HEK293 (cell line): ENCODE measurements around the gene GJE1.

ENCODE experiments used
- ZBTB1 ChIP-seq: fragments of 450-650 bp; formaldehyde crosslinking; IDR thresholded peaks from 2 replicates; pipeline ENCODE4 v1.5.1; 2016; ENCODE audit warnings: missing biosample characterization, missing genetic modification characterization
- ZNF174 ChIP-seq: fragments of 450-650 bp; formaldehyde crosslinking; IDR thresholded peaks from 2 replicates; pipeline ENCODE4 v1.5.0; 2017; ENCODE audit warnings: missing biosample characterization, mild to moderate bottlenecking, missing genetic modification characterization
- ZNF274 ChIP-seq, 2 experiments: fragments of 200-500 bp in 1 of 2; fragments of 450-650 bp in 1 of 2; sonication (Bioruptor generic) in 1 of 2; formaldehyde crosslinking in 1 of 2; IDR thresholded peaks; 2 replicates each; pipeline versions ENCODE4 v1.5.1 to v1.6.1; 2014 to 2016; ENCODE audit warnings: borderline replicate concordance in 1 of 2, inconsistent platforms in 1 of 2, low read length in 1 of 2, missing biosample characterization in 1 of 2, missing genetic modification characterization in 1 of 2
- TF ChIP-seq, protein P1 (sequence below): fragments of 450-650 bp; formaldehyde crosslinking; IDR thresholded peaks from 2 replicates; pipeline ENCODE4 v1.5.1; 2016; ENCODE audit warnings: missing biosample characterization, missing genetic modification characterization
- TF ChIP-seq, protein P2 (sequence below): fragments of 450-650 bp; formaldehyde crosslinking; IDR thresholded peaks from 2 replicates; pipeline ENCODE4 v1.5.1; 2016; ENCODE audit warnings: missing biosample characterization, missing genetic modification characterization, borderline replicate concordance
- TF ChIP-seq, protein P3 (sequence below): fragments of 450-650 bp; formaldehyde crosslinking; IDR thresholded peaks from 2 replicates; pipeline ENCODE4 v1.5.1; 2016; ENCODE audit warnings: missing biosample characterization, missing genetic modification characterization

DNA sequence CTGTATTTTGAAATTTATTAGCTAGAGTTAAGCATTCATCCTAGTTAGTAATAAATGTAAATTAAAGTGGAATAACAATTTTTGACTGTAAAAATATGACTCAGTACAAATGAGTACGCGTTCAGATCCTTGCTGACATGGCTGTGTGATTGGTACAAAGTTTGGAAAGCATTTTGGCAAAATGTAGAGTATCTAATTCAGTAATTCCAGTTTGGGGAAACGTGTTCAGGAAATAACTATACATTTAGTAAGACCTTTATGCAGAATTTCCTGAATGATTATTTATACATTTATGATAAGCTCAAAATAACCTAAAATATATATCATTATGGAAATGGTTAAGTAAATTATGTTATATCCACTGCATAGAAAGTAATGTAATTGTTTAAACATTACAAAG lies 22.4 kb downstream of the GJE1 start:
- TF ChIP-seq ZNF274 (IDR thresholded peaks at IDR 0.05; ENCODE audit: low read length) (no peak), ZNF274 (tag by site-specific recombination; IDR thresholded peaks at IDR 0.05; ENCODE audit: borderline replicate concordance) (no peak), ZNF174 (tag by site-specific recombination) (no peak), ZBTB1 (tag by site-specific recombination) (no peak)
- TF ChIP-seq, protein P1, sequence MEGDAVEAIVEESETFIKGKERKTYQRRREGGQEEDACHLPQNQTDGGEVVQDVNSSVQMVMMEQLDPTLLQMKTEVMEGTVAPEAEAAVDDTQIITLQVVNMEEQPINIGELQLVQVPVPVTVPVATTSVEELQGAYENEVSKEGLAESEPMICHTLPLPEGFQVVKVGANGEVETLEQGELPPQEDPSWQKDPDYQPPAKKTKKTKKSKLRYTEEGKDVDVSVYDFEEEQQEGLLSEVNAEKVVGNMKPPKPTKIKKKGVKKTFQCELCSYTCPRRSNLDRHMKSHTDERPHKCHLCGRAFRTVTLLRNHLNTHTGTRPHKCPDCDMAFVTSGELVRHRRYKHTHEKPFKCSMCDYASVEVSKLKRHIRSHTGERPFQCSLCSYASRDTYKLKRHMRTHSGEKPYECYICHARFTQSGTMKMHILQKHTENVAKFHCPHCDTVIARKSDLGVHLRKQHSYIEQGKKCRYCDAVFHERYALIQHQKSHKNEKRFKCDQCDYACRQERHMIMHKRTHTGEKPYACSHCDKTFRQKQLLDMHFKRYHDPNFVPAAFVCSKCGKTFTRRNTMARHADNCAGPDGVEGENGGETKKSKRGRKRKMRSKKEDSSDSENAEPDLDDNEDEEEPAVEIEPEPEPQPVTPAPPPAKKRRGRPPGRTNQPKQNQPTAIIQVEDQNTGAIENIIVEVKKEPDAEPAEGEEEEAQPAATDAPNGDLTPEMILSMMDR (tag by site-specific recombination): no peak
- TF ChIP-seq, protein P2, sequence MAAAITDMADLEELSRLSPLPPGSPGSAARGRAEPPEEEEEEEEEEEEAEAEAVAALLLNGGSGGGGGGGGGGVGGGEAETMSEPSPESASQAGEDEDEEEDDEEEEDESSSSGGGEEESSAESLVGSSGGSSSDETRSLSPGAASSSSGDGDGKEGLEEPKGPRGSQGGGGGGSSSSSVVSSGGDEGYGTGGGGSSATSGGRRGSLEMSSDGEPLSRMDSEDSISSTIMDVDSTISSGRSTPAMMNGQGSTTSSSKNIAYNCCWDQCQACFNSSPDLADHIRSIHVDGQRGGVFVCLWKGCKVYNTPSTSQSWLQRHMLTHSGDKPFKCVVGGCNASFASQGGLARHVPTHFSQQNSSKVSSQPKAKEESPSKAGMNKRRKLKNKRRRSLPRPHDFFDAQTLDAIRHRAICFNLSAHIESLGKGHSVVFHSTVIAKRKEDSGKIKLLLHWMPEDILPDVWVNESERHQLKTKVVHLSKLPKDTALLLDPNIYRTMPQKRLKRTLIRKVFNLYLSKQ (tag by site-specific recombination): no peak
- TF ChIP-seq, protein P3, sequence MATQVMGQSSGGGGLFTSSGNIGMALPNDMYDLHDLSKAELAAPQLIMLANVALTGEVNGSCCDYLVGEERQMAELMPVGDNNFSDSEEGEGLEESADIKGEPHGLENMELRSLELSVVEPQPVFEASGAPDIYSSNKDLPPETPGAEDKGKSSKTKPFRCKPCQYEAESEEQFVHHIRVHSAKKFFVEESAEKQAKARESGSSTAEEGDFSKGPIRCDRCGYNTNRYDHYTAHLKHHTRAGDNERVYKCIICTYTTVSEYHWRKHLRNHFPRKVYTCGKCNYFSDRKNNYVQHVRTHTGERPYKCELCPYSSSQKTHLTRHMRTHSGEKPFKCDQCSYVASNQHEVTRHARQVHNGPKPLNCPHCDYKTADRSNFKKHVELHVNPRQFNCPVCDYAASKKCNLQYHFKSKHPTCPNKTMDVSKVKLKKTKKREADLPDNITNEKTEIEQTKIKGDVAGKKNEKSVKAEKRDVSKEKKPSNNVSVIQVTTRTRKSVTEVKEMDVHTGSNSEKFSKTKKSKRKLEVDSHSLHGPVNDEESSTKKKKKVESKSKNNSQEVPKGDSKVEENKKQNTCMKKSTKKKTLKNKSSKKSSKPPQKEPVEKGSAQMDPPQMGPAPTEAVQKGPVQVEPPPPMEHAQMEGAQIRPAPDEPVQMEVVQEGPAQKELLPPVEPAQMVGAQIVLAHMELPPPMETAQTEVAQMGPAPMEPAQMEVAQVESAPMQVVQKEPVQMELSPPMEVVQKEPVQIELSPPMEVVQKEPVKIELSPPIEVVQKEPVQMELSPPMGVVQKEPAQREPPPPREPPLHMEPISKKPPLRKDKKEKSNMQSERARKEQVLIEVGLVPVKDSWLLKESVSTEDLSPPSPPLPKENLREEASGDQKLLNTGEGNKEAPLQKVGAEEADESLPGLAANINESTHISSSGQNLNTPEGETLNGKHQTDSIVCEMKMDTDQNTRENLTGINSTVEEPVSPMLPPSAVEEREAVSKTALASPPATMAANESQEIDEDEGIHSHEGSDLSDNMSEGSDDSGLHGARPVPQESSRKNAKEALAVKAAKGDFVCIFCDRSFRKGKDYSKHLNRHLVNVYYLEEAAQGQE (tag by site-specific recombination): no peak
